SK-N-SH (cell line): Measurements from ENCODE around the gene ETV6. TPM values are rescaled to one million over a fixed set of nuclear protein-coding genes. Genes with fewer than 3 reads are reported as not detected.

Source experiments
- CTCF ChIA-PET: fragments of 300-600, 350-600 bp; formaldehyde crosslinking; extraction: SDS; loops from one replicate; lab custom pipeline; 2021; lab: Yijun Ruan, JAX
- POLR2A ChIA-PET: fragments of 350-600 bp; sonication (Branson Sonifier 250); formaldehyde crosslinking; extraction: SDS; loops from one replicate; lab custom pipeline; 2020; ENCODE audit warnings: antibody characterized with exemption, inconsistent platforms; lab: Yijun Ruan, JAX
- DNase-seq: peaks from one replicate; pipeline ENCODE4 v3.0.0; 2012
- H2AFZ ChIP-seq: fragments of 200-600 bp; sonication (generic); 2 replicates; pipeline ENCODE4 v1.8.1; 2016; ENCODE audit warnings: antibody characterized with exemption, mild to moderate bottlenecking, low read depth
- H3F3A ChIP-seq: fragments of 200-600 bp; sonication (generic); replicated peaks from 2 replicates; pipeline ENCODE3; 2016; ENCODE audit warnings: antibody characterized with exemption, mild to moderate bottlenecking; ENCODE audit not compliant: insufficient read depth
- H3K27ac ChIP-seq, 2 experiments: fragments of 200-500 bp in 1 of 2; fragments of 200-600 bp in 1 of 2; sonication (Bioruptor generic) in 1 of 2; sonication (generic), shearing (Covaris generic) in 1 of 2; 2 replicates each; pipeline versions ENCODE4 v1.5.1 to v1.6.1; 2014 to 2016; ENCODE audit warnings: low read depth in 2 of 2, inconsistent platforms in 1 of 2, low read length in 1 of 2, mild to moderate bottlenecking in 1 of 2, mixed read lengths in 1 of 2
- H3K27me3 ChIP-seq: fragments of 200-600 bp; sonication (generic), shearing (Covaris generic); 2 replicates; pipeline ENCODE4 v1.6.1; 2016; ENCODE audit warnings: mixed run types; ENCODE audit not compliant: insufficient read depth
- H3K36me3 ChIP-seq, 2 experiments: fragments of 200-500 bp in 1 of 2; fragments of 200-600 bp in 1 of 2; sonication (Bioruptor generic) in 1 of 2; sonication (generic) in 1 of 2; replicated peaks in 1 of 2; 2 replicates each; pipeline versions ENCODE3 to v1.5.1; 2014 to 2016; ENCODE audit warnings: low read length in 1 of 2, mild to moderate bottlenecking in 1 of 2; ENCODE audit not compliant: insufficient read depth in 2 of 2, control insufficient read depth in 1 of 2
- H3K4me1 ChIP-seq, 2 experiments: fragments of 200-500 bp in 1 of 2; fragments of 200-600 bp in 1 of 2; sonication (Bioruptor generic) in 1 of 2; sonication (generic), shearing (Covaris generic) in 1 of 2; 2 replicates each; pipeline versions ENCODE4 v1.5.1 to v1.6.1; 2014 to 2016; ENCODE audit warnings: low read depth in 1 of 2, low read length in 1 of 2, mixed run types in 1 of 2; ENCODE audit not compliant: insufficient read depth in 2 of 2, control insufficient read depth in 1 of 2
- H3K4me2 ChIP-seq: fragments of 200-600 bp; sonication (generic), shearing (Covaris generic); 2 replicates; pipeline ENCODE4 v1.6.1; 2017; ENCODE audit warnings: mixed run types
- H3K4me3 ChIP-seq, 2 experiments: fragments of 200-500 bp in 1 of 2; fragments of 200-600 bp in 1 of 2; sonication (Bioruptor generic) in 1 of 2; sonication (generic), shearing (Covaris generic) in 1 of 2; 2 replicates each; pipeline versions ENCODE4 v1.5.1 to v1.8.1; 2014 to 2016; ENCODE audit warnings: low read depth in 2 of 2, inconsistent platforms in 1 of 2, low read length in 1 of 2, mild to moderate bottlenecking in 1 of 2, mixed read lengths in 1 of 2, moderate library complexity in 1 of 2
- H3K79me2 ChIP-seq: fragments of 200-600 bp; sonication (generic); 2 replicates; pipeline ENCODE4 v1.8.1; 2017; ENCODE audit warnings: mild to moderate bottlenecking; ENCODE audit not compliant: insufficient read depth
- H3K9ac ChIP-seq: fragments of 200-600 bp; sonication (generic); 2 replicates; pipeline ENCODE4 v1.6.1; 2017; ENCODE audit warnings: mixed run types
- H3K9me2 ChIP-seq: fragments of 200-600 bp; sonication (generic); 2 replicates; pipeline ENCODE4 v1.6.1; 2017; ENCODE audit warnings: mixed run types
- H3K9me3 ChIP-seq: fragments of 200-600 bp; sonication (generic); 2 replicates; pipeline ENCODE4 v1.6.1; 2017; ENCODE audit warnings: mixed run types, mild to moderate bottlenecking, moderate library complexity
- H4K20me1 ChIP-seq: fragments of 200-600 bp; sonication (generic); 2 replicates; pipeline ENCODE4 v1.6.1; 2017; ENCODE audit warnings: mild to moderate bottlenecking, mixed run types; ENCODE audit not compliant: insufficient read depth
- CTCF ChIP-seq: fragments of 200-600 bp; sonication (generic); IDR thresholded peaks from 2 replicates; pipeline ENCODE4 v1.6.1; 2017; ENCODE audit warnings: antibody characterized with exemption, mild to moderate bottlenecking, moderate library complexity
- ELF1 ChIP-seq: IDR thresholded peaks from 2 replicates; pipeline ENCODE4 v1.4.0; 2012
- EP300 ChIP-seq, 2 experiments: IDR thresholded peaks; 2 replicates each; pipeline versions ENCODE4 v1.4.0 to v1.6.1; 2012; ENCODE audit warnings: borderline replicate concordance in 1 of 2, low read depth in 1 of 2, low read length in 1 of 2
- FOSL2 ChIP-seq: IDR thresholded peaks from 2 replicates; pipeline ENCODE4 v1.4.0; 2012; ENCODE audit warnings: low read depth, mild to moderate bottlenecking, moderate library complexity, borderline replicate concordance
- FOXJ3 ChIP-seq: sonication (generic); formaldehyde crosslinking; IDR thresholded peaks from 2 replicates; pipeline ENCODE4 v1.5.1; 2020; ENCODE audit warnings: mild to moderate bottlenecking, missing genetic modification reagents
- FOXM1 ChIP-seq: IDR thresholded peaks from 2 replicates; pipeline ENCODE4 v1.4.0; 2012; ENCODE audit warnings: low read depth, mild to moderate bottlenecking
- GABPA ChIP-seq: IDR thresholded peaks from 2 replicates; pipeline ENCODE4 v1.4.0; 2012; ENCODE audit warnings: low read depth, mild to moderate bottlenecking
- GATA2 ChIP-seq: sonication (generic); formaldehyde crosslinking; IDR thresholded peaks from 2 replicates; pipeline ENCODE4 v1.5.0; 2020; ENCODE audit warnings: mild to moderate bottlenecking, missing genetic modification reagents
- MAX ChIP-seq: IDR thresholded peaks from 2 replicates; pipeline ENCODE4 v1.4.0; 2012; ENCODE audit warnings: low read depth
- MEF2A ChIP-seq: IDR thresholded peaks from 2 replicates; pipeline ENCODE4 v1.4.0; 2012; ENCODE audit warnings: low read depth, borderline replicate concordance
- MXI1 ChIP-seq: IDR thresholded peaks from 2 replicates; pipeline ENCODE4 v1.6.1; 2012; ENCODE audit warnings: mild to moderate bottlenecking, low read depth, low read length, improper control_type of control experiment
- PBX3 ChIP-seq: IDR thresholded peaks from 2 replicates; pipeline ENCODE4; 2012
- RAD21 ChIP-seq: IDR thresholded peaks from 2 replicates; pipeline ENCODE4 v1.6.1; 2012; ENCODE audit warnings: mild to moderate bottlenecking, low read length
- REST ChIP-seq: IDR thresholded peaks from 2 replicates; pipeline ENCODE4 v1.6.1; 2012; ENCODE audit warnings: mild to moderate bottlenecking, low read depth, low read length, moderate library complexity
- RFX5 ChIP-seq: IDR thresholded peaks from 2 replicates; pipeline ENCODE4 v1.6.1; 2012; ENCODE audit warnings: mild to moderate bottlenecking, improper control_type of control experiment, low read length
- RXRA ChIP-seq: IDR thresholded peaks from 2 replicates; pipeline ENCODE4 v1.4.0; 2012; ENCODE audit warnings: low read depth, mild to moderate bottlenecking, borderline replicate concordance
- SIN3A ChIP-seq: IDR thresholded peaks from 2 replicates; pipeline ENCODE4 v1.6.1; 2012; ENCODE audit warnings: low read depth, mild to moderate bottlenecking, low read length, moderate library complexity, borderline replicate concordance
- TAF1 ChIP-seq: IDR thresholded peaks from 2 replicates; pipeline ENCODE4 v1.6.1; 2012; ENCODE audit warnings: low read depth, mild to moderate bottlenecking, low read length, moderate library complexity, borderline replicate concordance
- YY1 ChIP-seq: IDR thresholded peaks from 2 replicates; pipeline ENCODE4 v1.4.0; 2012; ENCODE audit warnings: low read depth, mild to moderate bottlenecking
- ZBTB33 ChIP-seq: IDR thresholded peaks from 2 replicates; pipeline ENCODE4 v1.4.0; 2012; ENCODE audit warnings: low read depth, borderline replicate concordance
- WGBS: methylation state at CpG from one replicate; pipeline ENCODE4 v1.1.6; 2017; ENCODE audit warnings: low lambda C conversion rate; 5-methylcytosine and 5-hydroxymethylcytosine counted together
- polyA plus RNA-seq, 3 experiments: library from polyadenylated mRNA; depleted of rRNA; stranded (reverse); fragments of >200 nt; gene quantifications; 2 replicates each; pipeline ENCODE4 v1.2.3, GENCODE V29; 2012

Gene ETV6
- polyA plus RNA-seq, 1 of the 3 experiments (the other 2 are of a cell fraction): 4.0 TPM

- Histone ChIP-seq H3F3A (no peaks in the 10 kb centered on the region), H3K79me2 (peaks cover 96% of the 10 kb centered on the region), H3K9me3 (no peaks in the 10 kb centered on the region), H3K9ac (no peak overlapping the region), H3K4me1 (peaks cover 0 to 21% of the 10 kb centered on the region in 2 experiments; a peak in 2 of 4 replicates), H3K9me2 (no peaks in the 10 kb centered on the region), H2AFZ (no peak overlapping the region), H3K4me3 (no peak overlapping the region), H4K20me1 (peaks cover 85% of the 10 kb centered on the region), H3K4me2 (no peak overlapping the region), H3K27me3 (no peaks in the 10 kb centered on the region), H3K36me3 (no peaks in the 10 kb centered on the region), H3K27ac (no peak overlapping the region)
- TF ChIP-seq MEF2A (no peak), TAF1 (no peak), FOSL2 (no peak), FOXJ3 (CRISPR knock-in tag) (no peak), SIN3A (no peak), EP300 (IDR thresholded peaks at IDR 0.05; ENCODE audit: borderline replicate concordance in 1 of 2, low read depth in 1 of 2, low read length in 1 of 2) (no peak), FOXM1 (no peak), YY1 (no peak), RAD21 (no peak), ZBTB33 (no peak), REST (no peak), RFX5 (no peak), ELF1 (no peak), MXI1 (no peak), GATA2 (CRISPR knock-in tag) (no peak), CTCF (no peak), GABPA (no peak), MAX (no peak), RXRA (no peak), PBX3 (no peak)
- WGBS: 94% methylated on average over 5 of the region's 5 CpGs
- CTCF ChIA-PET: no interaction called here
- POLR2A ChIA-PET: no interaction called here
- no peak for DNase-seq
Observed at GRCh38 chr12:11669348-11669747, 19.9 kb downstream of the ETV6 start.
